Omental fat pad (tissue), 4 donors: ENCODE measurements around the gene ZNF76. TPM values are rescaled to one million over a fixed set of nuclear protein-coding genes. Genes with fewer than 3 reads are reported as not detected.

Experiments used
- ATAC-seq: fragments of 150-250 bp; one replicate; pipeline ENCODE4 v1.9.1; 2016; ENCODE audit warnings: mild to moderate bottlenecking, moderate library complexity; ENCODE audit not compliant: low FRiP score
- DNase-seq: peaks from one replicate; pipeline ENCODE4 v3.0.0-alpha.2; 2019; ENCODE audit warnings: low spot score
- CTCF ChIP-seq, 3 donors: fragments of 450-650 bp; IDR thresholded peaks; one replicate each; pipeline ENCODE4 v1.5.1; 2016 to 2017; ENCODE audit warnings: antibody characterized with exemption in 3 of 3, mild to moderate bottlenecking in 3 of 3, moderate library complexity in 2 of 3
- total RNA-seq, 4 donors: library from RNA; depleted of rRNA; stranded (reverse); fragments of >200 nt; gene quantifications; one replicate each; pipeline ENCODE4 v1.1.0, GENCODE V29; 2016

ZNF76 gene
- total RNA-seq, 4 donors from 2014 or later: 27.7 to 53.5 (median 33.6) TPM

DNA sequence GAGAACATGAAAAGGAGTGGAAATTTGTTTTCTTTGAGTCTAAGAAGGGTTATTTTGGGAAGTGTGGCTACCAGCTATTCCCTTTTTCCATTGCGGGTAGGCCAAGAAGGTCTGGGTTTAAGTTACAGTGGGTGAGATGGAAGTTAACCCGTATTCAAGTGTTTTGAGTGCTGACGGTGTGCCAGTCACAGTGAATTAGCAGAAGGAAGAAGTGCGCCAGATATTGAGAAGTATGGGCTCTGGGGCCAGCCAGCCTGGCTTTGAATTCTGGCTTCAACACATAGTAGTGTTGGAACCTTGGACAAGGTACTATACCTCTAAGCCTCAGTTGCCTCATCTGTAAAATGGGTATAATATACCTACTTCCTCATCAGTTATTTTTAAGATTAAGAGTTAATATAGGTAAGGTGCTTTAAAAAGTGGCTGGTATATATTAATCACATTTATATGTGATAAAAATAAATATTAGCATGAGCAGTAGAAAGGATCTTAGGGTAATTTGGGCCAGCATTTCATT lies 16.3 kb downstream of the ZNF76 start:
- no peak for TF ChIP-seq CTCF (IDR thresholded peaks at IDR 0.05)
- no peak for ATAC-seq
- DNase-seq: no peak

GRCh38 chr6:35278708-35279107 lies 19.2 kb downstream of the ZNF76 start:
- no peak for TF ChIP-seq CTCF (IDR thresholded peaks at IDR 0.05)
- DNase-seq: no peak
- no peak for ATAC-seq

DNA sequence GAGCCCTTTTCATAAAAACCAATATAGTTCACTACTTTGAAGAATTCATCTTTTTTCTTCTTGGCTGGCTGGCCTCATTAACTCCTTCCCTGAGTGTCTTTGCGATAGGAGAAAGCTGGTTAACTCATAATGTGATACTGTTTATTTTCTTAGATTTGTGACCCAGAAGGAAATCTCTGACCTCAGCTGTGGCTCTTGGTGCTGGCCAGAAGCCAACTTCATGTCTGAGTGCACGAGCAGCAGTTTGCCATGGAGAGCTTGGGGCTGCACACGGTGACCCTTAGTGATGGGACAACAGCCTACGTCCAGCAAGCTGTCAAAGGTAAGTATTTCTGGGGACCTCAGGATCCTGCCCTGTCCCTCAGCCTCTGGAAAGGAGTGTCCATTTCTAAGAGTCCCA lies 21.4 kb downstream of the ZNF76 start:
- ATAC-seq (no peak), DNase-seq (no peak)
- TF ChIP-seq CTCF (IDR thresholded peaks at IDR 0.05): no peak

DNA sequence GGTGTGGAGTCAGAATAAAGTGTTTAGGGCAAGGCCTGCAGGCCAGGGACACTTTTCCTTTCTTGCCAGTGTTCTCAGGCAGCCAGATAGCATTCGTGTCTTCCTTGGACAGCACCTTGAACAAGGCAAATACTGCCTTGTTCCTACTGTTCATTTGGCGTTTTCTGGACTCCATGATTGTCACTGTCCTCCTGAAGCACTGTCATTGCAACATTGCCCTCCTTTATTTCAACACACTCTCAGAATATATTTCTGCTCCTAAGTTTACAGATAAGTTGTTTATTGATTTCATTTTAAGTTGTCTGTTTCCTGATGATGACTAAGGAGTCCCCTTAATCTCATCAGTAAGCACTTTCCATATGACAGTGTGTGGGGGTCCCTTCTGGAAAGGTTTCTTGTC lies 22.9 kb downstream of the ZNF76 start:
- DNase-seq (no peak), ATAC-seq (no peak)
- no peak for TF ChIP-seq CTCF (IDR thresholded peaks at IDR 0.05)

GRCh38 chr6:35283361-35283760 lies 23.8 kb downstream of the ZNF76 start:
- no peak for DNase-seq
- no peak for TF ChIP-seq CTCF (IDR thresholded peaks at IDR 0.05)
- no peak for ATAC-seq

GRCh38 chr6:35287671-35288396 lies 28.3 kb downstream of the ZNF76 start:
- TF ChIP-seq CTCF (IDR thresholded peaks at IDR 0.05): no peak
- DNase-seq (no peak), ATAC-seq (no peak)

DNA sequence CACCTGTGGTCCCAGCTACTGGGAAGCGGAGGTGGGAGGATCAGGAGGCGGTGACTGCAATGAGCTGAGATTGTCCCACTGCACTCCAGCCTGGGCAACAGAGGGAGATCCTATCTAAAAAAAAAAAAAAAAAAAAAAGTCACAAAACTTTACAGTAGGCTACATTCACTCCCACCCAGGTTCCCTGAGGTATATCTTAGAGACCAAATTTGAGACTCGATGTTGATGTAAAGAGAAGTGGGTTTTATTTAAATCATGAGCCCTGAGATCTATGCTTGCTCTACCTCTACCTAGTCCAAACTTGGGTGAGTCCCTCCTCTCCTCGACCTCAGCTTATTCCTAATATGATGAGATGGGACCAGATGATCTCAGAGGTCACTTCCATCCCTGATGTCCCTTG lies 29.3 kb downstream of the ZNF76 start:
- DNase-seq (no peak), ATAC-seq (no peak)
- no peak for TF ChIP-seq CTCF (IDR thresholded peaks at IDR 0.05)
